RWPE1 (cell line): ENCODE data around the gene AIF1.

ENCODE experiments used
- CTCF ChIA-PET: fragments of 350-600 bp; sonication (Branson Sonifier 250); formaldehyde crosslinking; extraction: SDS; loops from one replicate; lab custom pipeline; 2021; lab: Yijun Ruan, JAX
- POLR2A ChIA-PET: fragments of 400-600 bp; formaldehyde crosslinking; extraction: SDS; loops from one replicate; lab custom pipeline; 2020; ENCODE audit warnings: antibody characterized with exemption; ENCODE audit not compliant: low non-redundant PET; lab: Yijun Ruan, JAX
- DNase-seq: peaks from one replicate; pipeline ENCODE4 v3.0.0; 2012; ENCODE audit warnings: low spot score
- H3K27ac ChIP-seq: fragments of 450-650 bp; 2 replicates; pipeline ENCODE4 v1.5.1; 2017
- CTCF ChIP-seq: fragments of 450-650 bp; conservative IDR thresholded peaks from 2 replicates; pipeline ENCODE4 v1.5.1; 2017; ENCODE audit warnings: low read depth, mild to moderate bottlenecking

AIF1 gene

GRCh38 chr6:31607317-31607716 is 7.7 kb upstream of the AIF1 start:
- no peak for DNase-seq
- POLR2A ChIA-PET, result no interaction called here
- H3K27ac ChIP-seq, result no peak overlapping the region
- TF ChIP-seq CTCF, result no peak
- CTCF ChIA-PET, result no interaction called here

- ChIA-PET CTCF (interaction anchor here (0.8 kb wide), 1 partner anchor 30 kb away, joined by 3 read pairs; no protein-coding TSS in a partner anchor), POLR2A (no interaction called here)
- no peak for DNase-seq
- H3K27ac ChIP-seq, result no peak overlapping the region
- no peak for TF ChIP-seq CTCF
Observed at GRCh38 chr6:31609519-31610406, 5.3 kb upstream of the AIF1 start.

GRCh38 chr6:31610968-31611367 is 4.1 kb upstream of the AIF1 start:
- ChIA-PET CTCF (interaction anchor here (1.0 kb wide), 1 partner anchor 13 kb away, joined by 5 read pairs; no protein-coding TSS in a partner anchor), POLR2A (no interaction called here)
- no peak for TF ChIP-seq CTCF
- no peak for DNase-seq
- no peak overlapping the region for H3K27ac ChIP-seq

- no peak for TF ChIP-seq CTCF
- ChIA-PET CTCF (no interaction called here), POLR2A (no interaction called here)
- H3K27ac ChIP-seq, result no peak overlapping the region
- no peak for DNase-seq
Observed at GRCh38 chr6:31614075-31614619, 887 bp upstream of the AIF1 start.

- no peak for TF ChIP-seq CTCF
- ChIA-PET CTCF (no interaction called here), POLR2A (no interaction called here)
- H3K27ac ChIP-seq, result no peak overlapping the region
- DNase-seq, result no peak
Observed at GRCh38 chr6:31615748-31616147, 714 bp downstream of the AIF1 start.

- TF ChIP-seq CTCF, result no peak
- no peak for DNase-seq
- H3K27ac ChIP-seq, result no peak overlapping the region
- ChIA-PET CTCF (interaction anchor here (0.6 kb wide), 1 partner anchor 1316 kb away, joined by 5 read pairs; no protein-coding TSS in a partner anchor), POLR2A (no interaction called here)
Observed at GRCh38 chr6:31617010-31617409, 2.0 kb downstream of the AIF1 start.
